HG02852 (cell line): ENCODE measurements around the gene VAMP7.
"Not testable (repeated sequence)": the region's sequence is repeated elsewhere in the genome, so short reads cannot be mapped to it uniquely, and the experiment has no call there.

Experiments
- ATAC-seq: cut with Tn5 transposase; IDR thresholded peaks from one replicate; pipeline ENCODE4 v1.9.1; 2021; ENCODE audit warnings: mild to moderate bottlenecking, moderate library complexity; ENCODE audit not compliant: unreplicated experiment

VAMP7 gene, protein sequence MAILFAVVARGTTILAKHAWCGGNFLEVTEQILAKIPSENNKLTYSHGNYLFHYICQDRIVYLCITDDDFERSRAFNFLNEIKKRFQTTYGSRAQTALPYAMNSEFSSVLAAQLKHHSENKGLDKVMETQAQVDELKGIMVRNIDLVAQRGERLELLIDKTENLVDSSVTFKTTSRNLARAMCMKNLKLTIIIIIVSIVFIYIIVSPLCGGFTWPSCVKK

DNA sequence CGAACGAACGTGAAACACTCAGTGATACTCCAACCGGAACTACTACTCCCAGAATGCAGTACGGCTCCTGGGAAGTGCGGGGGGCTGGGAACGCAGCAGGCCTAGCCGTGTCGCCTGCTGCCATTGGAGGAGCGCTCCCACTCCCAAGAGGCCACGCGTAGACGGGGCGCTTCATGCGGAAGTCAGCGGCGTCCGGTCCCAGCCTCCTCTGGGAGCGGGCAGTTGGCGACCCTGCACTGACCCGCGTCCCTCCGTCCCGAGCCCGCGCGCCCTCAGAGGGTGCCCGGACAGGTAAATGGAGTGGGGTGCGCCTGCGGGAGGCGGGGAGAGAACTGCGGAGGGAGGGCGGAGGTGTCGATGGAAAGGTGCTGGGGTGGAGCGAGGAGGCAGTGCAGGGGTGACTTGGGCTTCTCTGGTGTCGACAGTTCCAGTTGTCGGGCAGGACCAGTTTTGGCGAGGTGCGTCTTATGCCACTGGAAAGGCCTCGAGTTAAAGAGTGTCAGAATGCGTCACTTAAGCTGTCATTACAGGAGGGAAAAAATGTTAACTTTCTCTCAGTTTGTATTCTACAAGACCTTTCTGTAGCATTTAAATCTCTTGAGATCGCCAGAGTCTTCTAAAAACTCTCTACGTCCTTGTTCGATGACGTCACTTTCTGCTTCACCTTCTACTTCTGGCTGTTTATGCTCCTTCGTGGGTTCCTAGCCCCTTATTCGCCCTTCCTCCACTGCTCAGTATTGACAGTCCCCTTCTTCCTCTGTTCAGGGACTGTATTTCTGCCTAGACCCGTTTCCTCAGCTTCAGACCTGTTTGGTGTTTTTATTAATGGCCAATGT, at the start of gene VAMP7:
VAMP7 (plus strand) TSS at position 188 of the 836 bp plus-strand sequence. CDS start 8,122 bp downstream, outside the sequence.
- peak; percentile 98 for ATAC-seq

DNA sequence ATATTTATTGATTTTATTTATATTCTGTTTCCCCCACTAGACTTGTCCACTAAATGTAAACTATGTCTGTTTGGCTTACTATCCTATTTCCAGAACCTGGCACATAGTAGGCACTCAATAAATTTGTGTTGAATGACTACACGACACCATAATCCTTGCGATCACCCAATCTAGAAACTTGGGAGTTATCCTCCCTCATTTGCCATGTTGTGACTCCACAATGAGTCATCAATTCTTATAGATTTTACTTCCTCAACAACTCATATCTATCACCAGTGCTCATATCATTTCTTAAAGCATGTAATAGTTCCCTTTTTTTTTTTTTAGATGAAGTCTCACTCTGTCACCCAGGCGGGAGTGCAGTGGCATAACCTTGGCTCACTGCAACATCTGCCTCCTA, 39.9 kb upstream of the VAMP7 start:
- no peak for ATAC-seq

DNA sequence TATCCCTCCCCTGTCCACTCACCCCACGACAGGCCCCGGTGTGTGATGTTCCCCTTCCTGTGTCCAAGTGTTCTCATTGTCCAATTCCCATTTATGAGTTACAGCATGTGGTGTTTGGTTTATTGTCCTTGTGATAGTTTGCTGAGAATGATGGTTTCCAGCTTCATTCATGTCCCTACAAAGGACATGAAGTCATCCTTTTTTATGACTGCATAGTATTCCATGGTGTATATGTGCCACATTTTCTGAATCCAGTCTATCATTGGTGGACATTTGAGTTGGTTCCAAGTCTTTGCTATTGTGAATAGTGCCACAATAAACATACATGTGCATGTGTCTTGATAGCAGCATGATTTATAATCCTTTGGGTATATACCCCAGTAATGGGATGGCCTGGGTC, 29.4 kb upstream of the VAMP7 start:
- ATAC-seq = not testable (repeated sequence)

DNA sequence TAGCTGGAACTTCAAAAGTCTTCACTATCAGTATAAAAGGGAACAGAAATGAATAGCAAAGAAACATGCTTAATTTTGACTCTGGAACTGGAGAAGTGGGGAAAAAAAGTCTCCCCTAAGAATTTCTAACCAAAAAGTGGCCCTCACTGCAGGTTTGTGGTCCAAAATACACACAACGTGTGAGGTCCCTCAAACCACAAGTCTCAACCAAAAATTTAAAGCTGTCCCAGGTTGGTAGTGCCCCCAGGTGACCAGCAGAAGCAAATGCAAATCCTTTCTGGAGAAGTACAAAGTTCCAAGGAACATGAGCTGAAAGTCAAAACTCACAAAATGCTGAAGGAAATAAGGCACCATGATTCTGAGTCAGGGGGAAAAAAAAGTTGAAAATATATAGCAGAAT, 23.6 kb upstream of the VAMP7 start:
- no peak for ATAC-seq

DNA sequence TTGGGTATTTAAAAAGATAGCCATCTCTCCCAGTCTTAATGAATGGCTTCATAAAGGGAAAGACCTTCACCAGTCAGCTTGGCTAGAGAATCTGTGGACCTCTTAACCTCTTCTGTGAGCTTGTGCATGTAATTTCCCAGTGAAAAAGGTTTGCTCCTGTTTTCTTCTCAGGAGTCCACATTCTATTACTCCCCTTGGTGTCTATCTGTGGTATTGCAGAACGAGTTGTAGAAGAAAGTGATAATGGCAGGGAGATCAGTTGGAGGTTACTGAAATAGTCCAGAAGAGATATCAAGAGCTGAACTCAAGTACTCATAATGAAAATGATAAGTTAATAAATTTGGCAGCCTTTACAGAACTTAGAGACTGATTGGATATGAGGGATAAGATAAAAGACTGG, 16.5 kb upstream of the VAMP7 start:
- no peak for ATAC-seq

DNA sequence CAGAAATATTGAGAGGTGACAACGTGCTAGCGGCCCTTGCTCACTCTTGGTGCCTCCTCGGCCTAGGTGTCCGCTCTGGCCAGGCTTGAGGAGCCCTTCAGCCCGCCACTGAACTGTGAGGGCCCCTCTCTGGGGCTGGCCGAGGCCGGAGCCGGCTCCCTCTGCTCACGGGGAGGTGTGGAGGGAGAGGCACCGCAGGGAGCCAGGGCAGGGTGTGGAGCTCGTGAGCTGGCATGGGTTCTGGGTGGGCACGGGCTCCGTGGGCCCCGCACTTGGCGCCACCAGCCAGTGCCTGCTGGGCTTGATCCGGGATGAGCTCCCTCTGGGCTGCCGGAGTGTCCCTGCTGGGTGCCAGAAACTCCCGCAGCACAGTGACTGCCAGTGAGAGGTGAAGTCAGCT, 16.0 kb upstream of the VAMP7 start:
- ATAC-seq = no peak

DNA sequence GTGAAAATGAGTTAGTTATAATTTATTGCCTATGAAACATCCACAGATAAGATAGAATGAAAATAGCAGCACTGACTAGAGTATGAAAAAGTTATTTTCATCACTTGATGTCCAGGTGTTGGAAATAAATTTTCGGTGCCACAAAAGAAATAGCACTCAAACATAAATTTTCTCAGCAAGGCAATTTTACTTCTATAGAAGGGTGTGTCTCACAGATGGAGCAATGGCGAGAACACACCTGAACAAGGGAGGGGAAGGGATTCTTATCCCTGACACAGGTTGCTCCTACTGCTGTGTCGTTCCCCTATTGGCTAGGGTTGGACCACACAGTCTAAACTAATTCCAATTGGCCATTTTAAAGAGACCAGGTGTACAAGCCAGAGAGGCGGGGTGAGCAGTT, 13.3 kb upstream of the VAMP7 start:
- no peak for ATAC-seq

DNA sequence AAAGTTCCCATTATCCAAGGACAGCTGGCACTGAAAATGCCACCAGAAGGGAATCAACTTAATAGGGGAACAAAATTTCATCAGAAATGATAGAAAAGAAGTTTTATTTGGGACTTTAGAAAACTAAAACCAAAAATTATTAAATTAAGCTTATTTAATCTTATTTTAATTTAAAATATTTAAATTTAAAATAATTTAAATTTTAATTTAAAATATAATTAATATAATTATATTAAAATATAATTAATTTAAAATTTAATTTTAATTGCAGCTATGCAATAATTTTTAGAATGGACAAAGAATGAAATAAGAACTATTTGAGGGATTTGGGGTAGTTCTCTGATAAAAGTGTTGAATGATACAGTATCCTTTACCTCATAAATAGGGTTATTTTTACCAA, 10.2 kb upstream of the VAMP7 start:
- no peak for ATAC-seq

DNA sequence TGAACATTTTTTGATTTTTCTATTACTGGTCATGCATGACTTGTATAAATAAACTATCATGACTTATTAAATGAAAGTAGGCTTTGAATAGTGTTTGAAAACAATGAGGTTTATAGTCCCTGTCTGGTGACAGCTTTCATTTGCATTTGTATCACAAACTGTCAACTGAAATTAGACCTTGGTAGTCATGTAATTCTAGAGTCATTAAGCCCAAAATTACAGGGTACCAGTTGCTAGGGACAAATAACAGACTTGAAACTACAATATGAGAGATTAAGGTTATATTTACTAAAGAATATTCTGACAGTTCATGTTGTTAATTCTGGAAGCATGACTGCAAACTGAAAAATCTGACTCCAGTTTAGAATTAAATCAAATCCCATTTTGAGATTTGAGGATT, 9.2 kb upstream of the VAMP7 start:
- no peak for ATAC-seq

DNA sequence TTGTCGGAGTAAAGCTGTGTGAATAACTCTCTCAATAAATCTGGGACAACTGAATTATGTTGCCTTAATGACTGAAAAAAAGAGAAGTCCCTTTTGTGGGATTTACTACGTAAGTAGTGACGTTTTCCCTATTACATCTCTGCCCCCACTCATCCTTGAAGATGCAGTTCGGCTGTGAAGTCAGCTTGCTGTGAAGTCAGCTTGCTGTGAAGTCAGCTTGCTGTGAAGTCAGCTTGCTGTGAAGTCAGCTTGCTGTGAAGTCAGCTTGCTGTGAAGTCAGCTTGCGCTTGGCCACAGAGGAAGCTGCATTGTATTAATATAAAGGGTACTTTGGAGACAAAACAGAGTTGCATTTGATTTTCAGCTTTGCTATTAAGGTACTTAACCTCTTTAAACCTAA, 8.0 kb upstream of the VAMP7 start:
- no peak for ATAC-seq

DNA sequence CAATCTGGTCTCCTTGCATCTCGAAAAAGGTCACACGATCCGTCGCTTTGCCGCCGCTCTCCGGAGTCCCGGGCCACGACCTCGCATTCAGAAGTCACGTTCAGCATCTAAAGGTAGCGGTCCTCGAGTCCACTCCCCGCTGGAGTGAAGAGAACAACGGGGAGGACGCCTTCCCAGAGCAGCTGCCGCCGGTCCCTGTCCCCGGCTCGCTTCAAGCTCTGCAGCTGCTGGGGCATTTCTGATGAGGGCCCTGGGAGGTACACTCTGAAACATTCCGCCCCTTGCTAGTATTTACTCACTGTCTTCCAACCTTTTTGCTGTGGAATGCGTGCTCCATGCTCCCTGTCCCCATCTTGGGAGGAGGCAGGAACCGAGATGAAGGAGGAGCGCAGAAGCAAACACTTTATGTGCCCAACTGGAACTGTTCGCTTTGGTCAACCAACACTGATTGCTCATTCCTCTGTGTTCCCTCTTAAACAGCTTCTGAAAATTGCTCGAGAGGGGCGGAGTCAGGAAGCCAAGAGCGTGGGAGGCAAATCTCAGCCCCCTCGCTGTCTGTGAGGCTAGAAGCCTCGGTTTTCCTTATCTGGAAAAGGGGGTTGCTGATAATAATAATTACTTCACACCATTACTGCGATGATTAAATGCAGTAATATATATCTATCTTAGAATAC, 6.4 kb upstream of the VAMP7 start:
- ATAC-seq = no peak

DNA sequence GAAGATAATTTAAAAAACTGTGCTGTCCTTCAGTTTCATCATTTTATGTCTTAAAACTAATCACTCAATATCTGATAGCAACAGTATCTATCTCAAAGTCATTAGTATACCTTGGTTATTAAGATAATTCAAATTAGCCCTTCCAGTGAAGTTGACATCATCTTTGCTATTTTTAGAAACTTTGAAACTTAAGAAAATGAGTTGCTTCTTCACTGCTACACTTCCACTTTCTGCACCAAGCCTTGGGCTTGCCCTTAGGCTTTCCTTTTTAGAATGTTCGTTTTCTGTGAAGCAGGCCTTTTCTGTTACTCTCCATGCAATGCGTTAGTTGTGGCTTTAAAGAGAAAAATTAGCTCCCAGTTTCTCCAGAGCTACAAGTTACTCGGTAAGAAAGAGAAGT, 4.4 kb upstream of the VAMP7 start:
- ATAC-seq = no peak

DNA sequence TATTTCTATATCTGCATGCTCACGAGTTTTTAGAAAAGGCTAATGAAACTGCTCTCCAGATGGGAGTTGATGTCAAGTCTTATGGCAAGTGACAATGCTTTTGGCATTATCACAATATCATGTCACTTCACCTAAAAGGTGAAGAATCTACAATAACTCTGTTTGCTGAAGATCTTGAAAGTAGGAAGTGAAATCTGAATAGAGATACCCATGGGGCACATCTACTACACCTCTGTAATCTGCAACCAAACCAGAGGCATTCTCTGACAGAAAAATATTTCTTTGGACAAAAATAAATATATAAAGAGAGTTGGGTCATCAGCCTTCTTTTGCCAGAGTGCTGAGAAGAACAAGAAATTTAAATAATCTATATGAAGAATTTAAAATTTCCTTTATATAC, 3.9 kb upstream of the VAMP7 start:
- no peak for ATAC-seq

DNA sequence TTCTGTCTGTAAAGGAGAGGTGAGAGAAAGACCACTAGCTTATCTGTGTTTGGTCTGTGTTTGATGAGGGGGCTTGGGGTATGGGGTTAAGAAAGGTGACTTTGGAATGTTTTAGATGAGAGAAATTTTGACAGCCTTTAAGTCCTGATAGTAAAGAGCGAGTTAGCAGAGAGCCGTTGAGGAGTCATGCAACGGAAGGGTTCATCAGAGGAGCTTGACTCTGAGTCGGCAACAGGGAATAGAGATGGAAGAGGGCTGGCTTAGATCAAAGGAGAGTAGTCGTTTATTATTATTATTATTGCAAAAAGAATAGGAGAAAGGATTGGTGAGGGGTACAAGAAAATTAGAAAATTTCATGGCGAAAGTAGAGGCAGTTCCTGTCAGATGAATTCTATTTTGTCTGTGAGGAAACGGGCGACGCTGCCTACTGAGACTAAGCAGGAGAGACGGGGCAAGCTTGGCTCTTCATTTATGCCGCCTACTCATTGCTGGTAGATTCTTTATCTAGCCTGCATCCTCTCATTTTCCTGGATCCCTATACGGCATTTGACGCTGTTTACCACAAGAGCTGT, 473 bp upstream of the VAMP7 start:
- ATAC-seq = peak; percentile 19

DNA sequence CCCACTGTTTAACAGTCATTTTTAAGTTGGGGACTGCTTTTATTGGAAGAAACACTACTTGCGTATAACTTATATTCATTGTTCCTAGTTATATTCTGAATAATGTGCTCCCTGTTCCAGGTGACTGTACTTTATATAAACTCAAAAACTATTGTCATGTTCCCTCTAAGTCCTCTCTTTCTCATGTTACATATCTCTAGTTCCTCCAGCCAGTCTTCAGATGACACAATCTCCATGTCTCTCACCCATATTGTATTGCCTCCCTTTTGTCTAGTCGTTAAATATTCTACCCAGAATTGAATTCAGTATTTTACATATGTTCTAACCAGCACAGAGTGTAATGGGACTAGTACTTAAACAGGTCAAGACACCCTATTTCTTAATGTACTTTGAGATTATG, 5.3 kb downstream of the VAMP7 start:
- no peak for ATAC-seq

DNA sequence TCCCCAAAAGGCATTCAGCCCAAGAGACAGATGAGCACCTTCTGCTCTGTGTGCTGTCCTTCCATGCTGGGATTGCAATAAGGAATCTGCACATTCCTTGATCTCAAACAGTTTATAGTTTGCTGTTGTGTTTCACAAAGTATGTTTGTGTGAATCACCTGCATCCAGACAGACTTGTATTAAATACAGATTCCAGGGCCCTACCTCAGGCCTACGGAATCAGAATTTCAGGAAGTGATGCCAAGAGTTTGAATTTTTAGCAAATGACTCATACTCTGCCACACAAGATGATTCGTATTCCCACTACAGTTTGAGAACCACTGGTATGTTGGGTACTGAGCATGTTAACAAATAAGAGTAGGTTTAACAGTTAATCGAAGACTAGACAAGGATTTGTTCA, 7.0 kb downstream of the VAMP7 start:
- ATAC-seq = no peak

DNA sequence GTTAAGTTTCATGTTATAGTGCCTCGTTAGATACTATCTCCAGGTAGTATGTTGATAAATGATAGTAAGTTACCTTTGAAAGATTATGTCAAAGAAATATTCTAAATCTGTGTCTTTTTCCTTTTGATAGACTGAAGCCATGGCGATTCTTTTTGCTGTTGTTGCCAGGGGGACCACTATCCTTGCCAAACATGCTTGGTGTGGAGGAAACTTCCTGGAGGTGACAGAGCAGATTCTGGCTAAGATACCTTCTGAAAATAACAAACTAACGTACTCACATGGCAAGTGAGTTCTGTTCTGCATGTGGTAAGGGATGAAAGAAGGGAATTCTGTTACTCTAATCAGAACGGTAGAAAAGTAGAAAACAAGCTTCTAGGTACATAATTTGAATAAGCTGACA, 8.2 kb downstream of the VAMP7 start:
- no peak for ATAC-seq

DNA sequence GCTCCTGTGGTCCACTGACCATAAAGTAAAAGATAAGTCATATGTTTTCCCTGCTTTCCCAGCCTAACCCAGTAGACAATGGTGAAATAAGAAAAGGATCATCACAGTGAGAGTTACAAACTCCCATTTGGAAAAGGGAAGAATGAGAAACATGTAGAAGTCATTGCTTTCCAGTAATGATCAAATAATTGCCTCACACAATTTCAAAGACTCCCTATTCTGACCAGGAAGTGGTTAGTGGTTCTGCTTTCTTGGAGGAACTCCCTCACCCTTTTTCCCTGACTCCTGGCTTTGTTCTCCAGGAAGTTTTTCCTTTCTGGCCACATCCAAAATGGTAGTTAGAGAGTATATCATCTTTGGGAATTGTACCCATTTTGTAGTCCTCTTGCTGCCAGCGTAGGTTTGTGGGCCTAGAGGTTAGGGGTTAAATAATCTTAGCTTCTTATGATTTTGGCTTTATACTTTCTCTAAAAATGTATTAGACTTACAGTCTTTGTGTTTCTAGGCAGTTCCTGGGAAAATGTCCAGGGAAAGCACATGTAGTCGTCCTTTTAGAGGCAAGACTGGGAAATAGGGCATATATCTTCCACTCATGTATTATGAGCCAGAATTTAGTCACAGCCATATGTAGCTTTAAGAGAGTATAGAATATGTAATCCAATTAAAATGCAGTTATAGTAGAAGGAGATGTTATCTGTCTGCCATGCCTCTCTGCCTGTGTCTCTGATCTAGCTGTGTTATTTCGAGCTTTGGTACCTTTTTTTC, 10.5 kb downstream of the VAMP7 start:
- no peak for ATAC-seq

DNA sequence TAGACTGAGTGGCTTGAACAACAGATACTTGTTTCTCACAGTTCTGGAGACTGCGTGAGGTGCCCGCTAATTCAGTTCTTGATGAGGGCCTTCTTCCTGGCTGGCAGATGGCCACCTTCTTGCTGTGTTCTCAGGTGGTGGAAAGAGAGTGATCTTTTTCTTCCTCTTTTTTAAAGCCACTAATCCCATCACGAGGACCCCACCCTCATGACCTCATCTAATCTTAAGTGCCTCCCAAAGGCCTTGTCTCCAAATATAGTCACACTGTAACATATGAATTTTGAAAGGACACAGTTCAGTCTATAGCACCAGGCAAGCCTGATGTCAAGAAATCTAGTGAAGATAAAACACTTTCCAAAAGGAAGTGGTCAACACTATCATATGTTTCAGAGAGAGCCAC, 12.4 kb downstream of the VAMP7 start:
- ATAC-seq = no peak

DNA sequence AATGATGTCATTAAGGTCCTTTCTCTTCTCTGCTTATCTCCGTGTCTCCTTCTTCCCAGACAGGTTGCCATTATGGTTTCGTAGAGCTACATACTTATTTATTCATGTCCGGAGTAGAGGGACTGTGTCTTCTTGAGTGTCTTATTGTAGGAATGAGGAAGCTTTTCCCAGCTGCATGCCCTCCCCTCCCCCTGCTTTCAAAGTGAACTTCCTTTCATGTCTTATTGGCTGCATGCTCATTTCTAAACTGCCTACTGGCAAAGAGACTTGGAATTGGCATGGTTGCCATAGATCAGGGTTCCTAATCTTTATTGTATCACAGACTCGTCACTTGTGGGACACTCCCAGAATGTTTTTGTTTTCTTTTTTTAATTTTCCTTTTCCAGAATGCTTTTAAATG, 15.4 kb downstream of the VAMP7 start:
- ATAC-seq = no peak

DNA sequence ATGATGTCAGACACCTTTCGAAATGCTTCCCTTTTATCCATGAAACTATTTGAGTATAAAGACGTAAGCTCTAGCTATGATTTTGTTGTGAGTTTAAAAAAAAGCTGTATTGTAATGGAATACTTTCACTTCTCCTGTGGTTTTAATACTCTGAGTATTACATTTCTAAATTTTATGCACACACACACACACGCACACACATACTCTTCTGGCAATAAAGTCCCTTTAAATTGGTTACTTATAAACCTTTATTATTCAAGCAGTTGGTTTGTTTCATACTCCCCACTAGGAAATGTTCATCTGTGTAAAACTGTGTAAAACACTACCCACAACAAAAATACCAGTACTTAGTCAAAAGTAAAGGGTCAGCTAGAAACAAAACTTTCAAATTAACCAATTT, 18.2 kb downstream of the VAMP7 start:
- no peak for ATAC-seq
